GF-D8 (cell line): ENCODE measurements around the gene EFNA2.
"Not testable (repeated sequence)": the region's sequence is repeated elsewhere in the genome, so short reads cannot be mapped to it uniquely, and the experiment has no call there.

ENCODE experiments used
- DNase-seq: peaks from one replicate; lab custom pipeline; 2025; lab: John Stamatoyannopoulos, UW

Gene EFNA2

DNA sequence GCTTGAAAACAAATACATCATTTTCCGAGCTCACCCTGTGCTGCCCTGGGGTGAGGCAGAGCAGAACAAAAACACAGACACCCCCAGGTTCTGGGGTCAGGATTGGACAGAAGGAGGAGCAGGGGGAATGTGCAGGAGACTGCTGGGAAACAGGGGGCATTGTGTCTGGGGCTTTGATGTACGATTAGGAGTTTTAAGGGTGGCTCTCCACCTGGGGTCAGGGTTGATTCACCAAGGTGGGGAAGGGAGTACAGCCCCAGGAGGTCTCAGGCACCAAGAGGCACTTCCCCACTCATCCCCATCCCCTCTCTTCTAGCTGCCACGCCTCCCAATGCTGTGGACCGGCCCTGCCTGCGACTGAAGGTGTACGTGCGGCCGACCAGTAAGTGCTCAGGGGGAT lies 12.6 kb downstream of the EFNA2 start:
- DNase-seq, result no peak

DNA sequence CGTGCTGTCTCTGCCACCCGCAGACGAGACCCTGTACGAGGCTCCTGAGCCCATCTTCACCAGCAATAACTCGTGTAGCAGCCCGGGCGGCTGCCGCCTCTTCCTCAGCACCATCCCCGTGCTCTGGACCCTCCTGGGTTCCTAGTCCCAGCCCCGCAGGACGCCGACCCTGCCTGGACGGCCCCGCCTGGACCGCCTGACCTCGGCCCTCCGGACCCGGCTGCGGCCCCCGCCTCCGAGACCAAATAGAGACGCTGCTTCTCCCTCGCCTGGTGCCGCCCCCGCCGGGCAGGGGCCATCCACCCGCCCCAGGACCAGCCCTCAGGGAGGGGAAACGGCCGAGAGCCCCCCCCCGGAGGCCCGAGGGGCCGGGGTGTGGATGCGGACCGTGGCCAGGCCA lies 14.1 kb downstream of the EFNA2 start:
- no peak for DNase-seq

DNA sequence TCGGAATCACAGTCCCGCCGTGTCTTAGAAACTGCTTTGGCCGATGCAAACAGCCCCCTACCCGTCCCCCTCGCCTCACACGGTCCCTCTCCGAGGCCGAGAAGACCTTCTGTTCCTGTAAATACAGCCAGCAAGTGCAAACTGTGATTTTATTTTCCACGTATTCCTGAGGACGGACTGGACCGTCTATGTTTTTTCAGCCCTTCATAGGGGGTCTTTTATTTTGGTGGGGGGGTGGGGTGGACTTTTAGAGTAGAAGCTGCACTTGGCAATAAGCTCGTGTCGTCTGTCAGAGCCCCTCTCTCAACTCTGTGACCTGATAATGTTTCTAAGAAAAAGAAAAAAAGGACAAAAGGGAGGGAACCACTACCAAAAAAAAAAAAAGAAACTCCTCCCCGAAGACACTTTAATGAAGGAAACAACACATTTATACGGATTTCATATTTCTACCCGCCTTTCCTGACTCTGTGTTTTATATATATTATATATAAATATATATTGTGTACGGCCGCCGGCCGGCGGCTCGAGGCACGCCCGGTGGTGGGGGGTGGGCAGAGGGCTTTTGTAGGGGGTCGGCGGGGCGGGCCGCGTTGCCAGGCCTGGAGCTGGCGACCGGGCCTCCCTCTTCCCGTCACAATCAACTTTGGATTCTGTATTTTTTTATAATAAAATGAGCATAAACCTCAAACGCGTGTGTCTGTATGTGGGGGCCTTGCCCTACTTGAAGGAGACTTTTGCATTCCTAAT lies 15.2 kb downstream of the EFNA2 start:
- DNase-seq, result no peak

DNA sequence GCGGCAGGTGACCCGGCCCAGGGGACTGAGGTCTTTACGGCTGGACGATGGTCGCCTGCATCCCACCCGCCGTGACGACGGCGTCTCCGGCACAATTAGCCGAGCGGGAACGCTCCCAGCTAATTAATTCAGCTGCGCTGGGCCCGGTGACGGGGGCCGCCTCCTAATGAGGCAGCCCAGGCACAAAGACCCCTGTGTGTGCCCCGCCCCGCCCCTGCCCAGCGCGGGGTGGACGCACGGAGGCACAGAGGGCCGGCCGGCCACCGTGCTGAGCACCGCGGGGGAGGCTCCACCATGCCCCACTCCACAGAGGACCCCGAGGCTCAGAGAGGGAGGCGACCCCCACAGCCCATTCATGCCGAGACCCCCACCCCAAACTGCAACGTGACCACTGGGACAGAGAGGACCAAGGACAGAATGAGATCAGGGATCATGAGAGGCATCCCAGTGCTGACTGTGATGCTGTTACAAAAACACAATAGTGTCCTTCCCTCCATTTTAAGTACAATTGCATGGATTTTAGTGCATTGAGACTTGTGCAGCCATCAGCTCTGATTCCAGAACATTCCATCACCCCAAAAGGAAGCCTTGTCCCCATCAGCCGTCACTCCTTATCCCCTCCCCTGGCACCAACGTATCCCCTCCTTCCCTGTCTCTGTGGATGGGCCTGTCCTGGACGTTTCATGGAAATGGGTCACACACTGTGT lies 17.0 kb downstream of the EFNA2 start:
- no peak for DNase-seq

DNA sequence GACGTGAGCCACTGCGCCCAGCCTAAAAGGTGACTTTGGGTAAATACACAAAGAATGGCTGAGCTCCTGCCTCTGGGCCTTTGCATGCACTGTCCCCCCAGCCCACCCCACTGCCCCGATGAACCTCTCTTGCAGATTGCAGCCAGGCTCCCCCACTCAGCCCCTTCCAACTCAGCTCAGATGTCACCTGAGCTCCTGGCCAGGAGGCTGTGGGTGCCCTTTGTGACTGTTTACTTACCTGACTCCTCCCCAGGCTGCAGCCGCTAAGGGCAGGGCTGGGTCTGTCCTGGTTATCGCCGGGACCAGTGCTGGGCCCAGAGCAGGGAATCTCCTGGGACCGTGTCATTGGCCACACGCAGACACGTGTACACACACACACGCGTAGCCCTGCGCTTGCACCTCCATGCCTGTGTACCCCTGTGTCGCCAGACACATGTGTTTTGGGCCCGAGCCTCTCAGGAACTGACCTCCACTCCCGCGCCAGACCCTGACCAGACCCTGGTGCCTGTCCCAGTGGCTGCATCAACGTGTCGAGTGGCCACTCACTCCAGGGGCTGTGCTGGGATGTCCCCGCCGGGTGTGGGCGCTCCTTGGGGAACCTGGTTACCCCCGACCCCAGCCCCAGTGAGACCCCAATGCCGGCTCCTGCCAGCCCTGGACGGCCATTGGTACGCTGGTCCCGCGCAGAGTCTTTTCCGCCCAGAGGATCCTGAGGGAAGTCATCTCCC lies 18.7 kb downstream of the EFNA2 start:
- DNase-seq, result no peak

DNA sequence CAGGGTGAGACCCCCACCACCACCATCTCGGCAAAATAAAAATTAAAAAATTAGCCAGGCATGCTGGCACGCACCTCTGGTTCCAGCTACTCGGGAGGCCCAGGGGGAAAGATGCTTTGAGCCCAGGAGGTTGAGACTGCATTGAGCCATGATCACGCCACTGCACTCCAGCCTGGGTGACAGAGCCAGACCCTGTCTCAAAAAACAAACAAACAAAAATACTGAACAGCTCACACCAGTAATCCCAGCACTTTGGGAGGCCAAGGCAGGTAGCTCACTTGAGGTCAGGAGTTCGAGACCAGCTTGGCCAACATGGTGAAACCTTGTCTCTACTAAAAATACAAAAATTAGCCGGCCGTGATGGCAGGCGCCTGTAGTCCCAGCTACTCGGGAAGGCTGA lies 19.7 kb downstream of the EFNA2 start:
- not testable (repeated sequence) for DNase-seq

DNA sequence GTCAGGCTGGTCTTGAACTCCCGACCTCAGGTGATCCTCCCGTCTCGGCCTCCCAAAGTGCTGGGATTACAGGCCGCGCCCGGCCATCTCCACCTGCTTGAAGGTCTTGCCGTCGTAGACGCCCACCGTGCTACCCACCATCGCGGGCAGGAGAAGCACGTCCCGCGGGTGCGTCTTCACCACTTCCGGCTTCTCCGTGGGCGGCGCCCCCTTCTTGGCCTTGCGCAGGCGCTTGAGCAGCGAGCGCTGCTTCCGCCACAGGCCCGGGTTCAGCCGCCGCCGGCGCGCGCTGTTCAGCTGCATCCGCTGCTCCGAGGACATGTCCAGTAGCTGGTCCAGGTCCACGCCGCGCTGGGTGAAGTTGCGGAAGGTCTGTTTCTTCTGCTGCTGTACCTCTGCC lies 21.6 kb downstream of the EFNA2 start:
- DNase-seq, result no peak

DNA sequence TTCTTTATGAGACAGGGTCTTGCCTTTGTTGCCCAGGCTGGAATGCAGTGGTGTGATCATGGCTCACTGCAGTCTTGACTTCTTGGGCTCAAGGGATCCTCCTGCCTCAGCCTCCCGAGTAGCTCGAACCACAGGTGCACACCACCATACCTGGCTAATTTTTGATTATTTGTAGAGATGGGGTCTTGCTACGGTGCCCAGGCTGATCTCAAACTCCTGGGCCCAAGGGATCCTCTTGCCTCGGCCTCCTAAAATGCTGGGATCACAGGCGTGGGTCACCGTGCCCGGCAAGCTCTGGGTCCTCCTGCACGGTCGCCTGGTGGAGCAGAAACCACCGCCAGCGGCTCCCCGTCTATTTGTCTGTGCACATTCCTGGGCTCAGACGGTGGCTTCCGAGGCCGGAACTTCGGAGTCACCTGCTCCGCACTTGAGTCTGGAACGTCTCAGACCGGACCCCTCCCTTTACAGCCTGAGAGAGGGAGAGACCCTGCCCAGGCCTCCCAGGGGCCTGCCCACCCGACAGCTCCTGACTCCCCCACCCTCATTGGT lies 22.2 kb downstream of the EFNA2 start:
- no peak for DNase-seq

DNA sequence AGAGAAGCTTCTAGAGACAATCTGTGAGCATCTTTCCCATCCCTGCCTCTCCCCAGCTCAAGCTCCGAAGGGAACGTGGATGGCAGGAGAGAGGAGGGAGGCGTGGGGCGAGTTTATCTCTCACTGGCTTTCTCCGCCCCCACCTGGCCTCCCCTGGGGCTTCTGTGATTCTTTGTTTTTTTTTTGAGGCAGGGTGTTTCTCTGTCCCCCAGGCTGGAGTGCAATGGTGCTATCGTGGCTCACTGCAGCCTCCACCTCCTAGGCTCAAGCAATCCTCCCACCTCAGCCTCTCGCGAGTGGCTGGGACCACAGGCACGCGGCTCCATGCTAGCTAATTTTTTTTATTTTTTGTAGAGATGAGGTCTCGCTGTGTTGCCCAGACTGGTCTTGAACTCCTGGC lies 23.0 kb downstream of the EFNA2 start:
- DNase-seq, result no peak

DNA sequence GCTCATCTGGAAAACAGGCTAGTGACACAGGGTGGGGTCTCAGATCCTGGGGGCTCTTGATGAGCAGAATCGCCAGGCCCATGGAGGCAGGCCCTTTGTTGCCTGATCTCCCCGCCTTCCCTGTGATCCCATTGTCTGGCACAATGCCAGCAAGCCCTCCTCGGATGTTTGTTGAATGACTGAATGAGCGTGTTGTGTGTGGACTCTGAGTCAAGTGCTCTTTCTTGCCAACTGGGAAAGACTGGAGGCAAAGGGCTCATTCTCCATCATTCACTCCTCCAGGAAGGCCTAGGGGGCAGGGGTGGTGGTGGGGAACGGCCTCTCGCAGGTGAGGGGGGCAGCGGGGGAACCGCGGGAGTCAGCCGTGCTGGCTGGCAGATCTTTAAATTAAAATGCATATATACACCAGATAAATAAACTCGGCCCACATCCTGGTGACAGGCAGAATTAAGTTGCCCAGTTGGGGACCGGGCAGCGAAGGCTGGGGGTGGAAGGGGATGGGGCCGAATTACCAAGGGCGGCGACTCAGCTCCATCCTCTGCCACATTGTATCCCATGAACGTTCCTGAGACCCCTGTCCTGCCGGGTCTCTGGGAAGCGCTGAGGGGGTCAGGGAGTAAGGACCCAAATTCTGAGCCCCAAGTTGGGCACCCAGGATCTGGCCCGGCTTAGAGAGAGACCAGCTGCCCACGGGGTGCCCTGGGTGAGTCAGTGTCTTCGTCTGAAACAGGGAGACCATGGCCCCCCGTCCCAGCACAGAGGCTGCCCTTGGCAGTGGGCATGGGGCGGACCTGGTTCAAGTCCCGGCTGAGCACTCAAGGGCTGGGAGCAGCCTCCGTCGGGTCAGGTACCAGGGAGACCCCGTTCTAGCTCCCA lies 24.5 kb downstream of the EFNA2 start:
- DNase-seq, result no peak

DNA sequence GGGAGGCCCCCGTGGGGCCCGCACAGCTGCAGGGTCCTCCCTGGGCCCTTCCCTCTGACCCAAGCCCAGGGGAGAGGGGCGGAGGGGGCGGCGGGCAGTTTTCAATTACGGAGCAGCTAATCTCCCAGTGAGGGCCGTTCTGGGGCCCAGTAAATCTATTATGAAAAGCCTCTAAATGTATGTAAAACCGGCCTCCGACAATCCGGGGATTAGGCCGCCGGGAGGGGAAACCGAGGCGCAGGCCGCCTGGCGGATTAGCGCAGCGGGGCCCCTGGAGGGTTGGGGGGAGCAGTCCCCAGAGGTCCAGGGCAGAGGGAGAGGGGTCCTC lies 25.1 kb downstream of the EFNA2 start:
- no peak for DNase-seq

DNA sequence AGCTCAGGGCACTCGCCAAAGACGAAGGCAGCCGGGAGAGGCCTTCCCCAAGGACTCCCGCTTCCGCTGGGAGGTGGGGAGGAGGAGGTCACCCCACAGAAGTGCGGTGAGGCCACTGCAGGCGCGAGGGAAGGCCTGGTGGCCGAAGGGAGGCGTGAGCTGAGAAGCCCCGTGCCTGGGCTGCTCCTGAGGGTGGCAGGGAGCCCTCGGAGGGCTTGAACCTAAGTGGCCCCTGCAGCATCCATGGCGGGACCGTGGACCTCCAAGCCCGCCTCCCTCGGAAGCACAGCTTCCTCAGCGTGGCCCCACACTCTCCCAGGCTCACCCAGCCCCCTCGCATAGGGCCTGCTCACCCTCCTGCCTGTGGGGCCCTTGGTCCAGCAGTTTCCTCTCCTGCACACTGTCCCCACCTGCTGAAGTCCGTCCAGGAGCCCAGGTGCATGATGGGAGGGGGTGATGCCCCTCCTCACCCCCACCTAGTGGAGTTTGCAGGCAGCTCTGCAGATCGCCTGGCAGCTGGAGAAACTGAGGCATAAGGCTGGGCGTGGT lies 25.9 kb downstream of the EFNA2 start:
- DNase-seq, result no peak

DNA sequence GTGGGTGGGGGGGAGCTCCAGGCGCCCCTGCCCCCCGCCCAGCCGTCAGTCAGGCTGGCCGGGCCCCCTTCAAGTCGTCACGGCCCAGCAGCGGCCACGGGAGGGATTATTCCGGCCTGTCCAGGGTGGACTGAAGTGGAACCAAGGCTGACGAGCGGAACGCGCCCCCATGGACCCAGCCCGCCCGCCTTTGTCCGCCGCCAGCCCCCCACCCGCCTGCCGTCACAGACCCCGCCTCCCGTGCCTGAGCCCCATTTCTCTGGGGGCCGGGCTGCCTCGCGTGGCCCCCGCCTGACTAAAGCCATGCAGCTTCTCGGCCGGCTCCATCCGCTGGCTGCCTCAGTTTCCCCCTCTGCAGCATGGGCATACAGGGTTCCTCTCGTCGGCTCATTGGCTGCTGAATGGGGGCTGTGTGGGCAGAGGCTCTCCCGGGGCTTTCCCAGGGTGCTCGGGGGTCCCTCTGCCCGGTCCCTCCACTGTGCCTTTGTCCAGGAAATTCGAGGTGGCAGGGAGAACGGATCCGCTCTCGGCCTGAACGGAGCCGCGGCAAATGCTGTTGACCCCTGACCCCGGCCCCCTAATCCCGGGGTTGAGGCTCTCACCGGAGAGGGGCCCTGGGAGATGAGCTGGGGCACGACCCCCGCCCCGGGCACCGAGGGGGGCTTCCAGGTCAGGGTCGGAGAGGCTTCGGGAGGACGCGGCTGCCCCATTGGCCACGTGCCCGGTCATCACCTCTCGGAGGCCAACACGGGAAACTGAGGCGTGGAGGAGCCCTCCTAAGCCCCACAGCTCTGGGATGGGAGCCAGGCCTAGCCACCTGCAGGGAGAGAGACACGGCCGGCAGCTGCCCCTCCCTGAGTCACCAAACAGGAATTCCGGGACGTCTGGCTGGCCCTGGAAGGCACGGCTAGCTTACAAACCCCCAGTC lies 27.4 kb downstream of the EFNA2 start:
- DNase-seq, result no peak

DNA sequence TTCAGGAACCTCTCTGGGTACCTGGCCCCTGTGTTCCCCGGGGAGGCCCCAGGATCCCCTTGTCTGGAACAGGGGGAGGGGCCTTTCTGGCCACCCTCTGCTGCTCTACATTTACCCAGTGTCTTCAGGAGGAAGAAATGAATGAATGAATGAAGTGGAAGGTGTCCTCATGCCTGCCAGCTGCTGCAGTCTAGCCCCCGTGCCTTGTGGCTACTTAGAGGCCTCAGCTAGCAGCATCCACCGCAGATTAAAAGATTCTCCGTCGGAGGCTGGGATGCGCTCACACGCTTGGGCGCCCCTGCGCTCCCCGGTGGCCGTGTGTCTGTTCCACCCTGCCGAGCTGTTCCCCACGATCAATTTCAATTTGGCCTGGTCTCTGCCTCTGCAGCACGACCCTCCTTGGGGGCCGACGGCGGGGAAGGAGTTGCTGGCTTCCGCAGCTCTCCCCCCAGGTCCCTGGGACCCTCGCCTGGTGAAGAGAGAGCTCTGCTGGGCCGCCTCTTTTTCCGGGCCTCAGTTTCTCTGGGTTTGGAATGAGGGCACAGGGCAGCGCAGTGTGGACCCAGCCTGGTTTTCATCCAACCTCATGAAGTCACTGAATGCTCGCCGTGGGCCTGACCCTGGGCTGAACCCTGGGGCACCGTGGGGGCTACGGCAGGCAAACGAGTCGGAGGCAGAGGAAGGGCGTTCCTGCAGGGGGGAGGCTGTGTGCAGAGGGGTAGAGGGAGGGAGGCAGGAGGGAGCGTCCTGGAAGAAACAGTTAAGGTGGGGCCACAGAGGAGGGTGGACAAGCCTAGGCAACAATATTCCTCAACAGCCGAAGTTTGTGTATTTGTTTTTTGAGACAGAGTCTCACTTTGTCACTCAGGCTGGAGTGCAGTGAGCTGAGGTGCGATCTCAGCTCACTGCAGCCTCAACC lies 28.3 kb downstream of the EFNA2 start:
- no peak for DNase-seq

DNA sequence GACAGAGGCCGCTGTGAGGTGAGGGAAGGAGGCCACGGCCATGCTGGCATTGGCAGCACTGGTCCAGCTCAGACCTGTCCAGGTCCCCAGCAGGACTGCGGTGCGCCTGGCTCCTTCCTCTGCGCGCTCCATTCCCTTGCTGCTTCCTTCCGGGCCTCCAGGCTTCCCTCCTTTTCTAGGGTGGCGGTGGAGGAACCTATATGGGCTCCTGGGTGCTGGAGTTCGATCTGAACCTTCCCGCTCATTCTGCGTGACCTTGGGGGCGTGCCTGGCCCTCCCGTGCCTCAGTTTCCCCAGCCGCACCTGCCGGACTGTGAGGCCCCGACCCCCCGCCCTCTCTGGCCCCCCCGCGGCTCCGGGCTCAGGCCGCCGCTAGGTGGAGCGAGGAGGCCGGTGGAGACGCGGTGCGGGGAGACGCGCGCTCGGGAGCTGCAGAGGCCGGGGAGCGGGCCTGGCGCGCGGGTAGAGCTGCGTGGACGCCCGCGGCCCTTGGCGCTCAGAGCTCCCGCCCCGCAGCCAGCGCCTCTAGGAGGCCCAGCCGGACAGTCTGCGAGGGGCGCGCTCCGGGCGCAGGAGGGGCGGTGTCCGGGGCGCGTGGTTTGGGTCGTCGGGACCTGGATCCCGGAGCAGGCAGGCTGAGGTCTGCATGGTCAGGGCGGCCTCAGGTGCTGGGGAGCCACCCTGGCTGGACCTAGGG lies 29.9 kb downstream of the EFNA2 start:
- DNase-seq, result peak; percentile 9

DNA sequence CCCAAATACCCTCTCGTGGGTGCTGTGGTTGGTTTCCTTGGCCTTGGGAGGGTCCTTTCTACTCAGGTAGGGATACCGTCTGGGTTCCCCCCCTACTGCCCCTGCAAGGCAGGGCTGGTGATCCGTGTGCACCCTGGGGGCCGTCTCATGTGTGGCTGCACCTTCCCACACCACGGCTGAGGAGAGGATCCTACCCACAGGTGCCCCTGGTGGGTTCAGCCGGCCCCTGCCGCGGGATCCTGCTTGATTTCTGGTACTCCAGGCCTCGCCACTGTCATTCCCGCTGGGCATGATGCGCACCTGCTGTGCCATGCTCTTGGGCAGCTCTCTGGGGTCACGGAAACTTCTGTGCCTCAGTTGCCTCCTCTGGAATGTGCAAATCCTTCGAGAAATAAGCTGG lies 30.8 kb downstream of the EFNA2 start:
- no peak for DNase-seq

DNA sequence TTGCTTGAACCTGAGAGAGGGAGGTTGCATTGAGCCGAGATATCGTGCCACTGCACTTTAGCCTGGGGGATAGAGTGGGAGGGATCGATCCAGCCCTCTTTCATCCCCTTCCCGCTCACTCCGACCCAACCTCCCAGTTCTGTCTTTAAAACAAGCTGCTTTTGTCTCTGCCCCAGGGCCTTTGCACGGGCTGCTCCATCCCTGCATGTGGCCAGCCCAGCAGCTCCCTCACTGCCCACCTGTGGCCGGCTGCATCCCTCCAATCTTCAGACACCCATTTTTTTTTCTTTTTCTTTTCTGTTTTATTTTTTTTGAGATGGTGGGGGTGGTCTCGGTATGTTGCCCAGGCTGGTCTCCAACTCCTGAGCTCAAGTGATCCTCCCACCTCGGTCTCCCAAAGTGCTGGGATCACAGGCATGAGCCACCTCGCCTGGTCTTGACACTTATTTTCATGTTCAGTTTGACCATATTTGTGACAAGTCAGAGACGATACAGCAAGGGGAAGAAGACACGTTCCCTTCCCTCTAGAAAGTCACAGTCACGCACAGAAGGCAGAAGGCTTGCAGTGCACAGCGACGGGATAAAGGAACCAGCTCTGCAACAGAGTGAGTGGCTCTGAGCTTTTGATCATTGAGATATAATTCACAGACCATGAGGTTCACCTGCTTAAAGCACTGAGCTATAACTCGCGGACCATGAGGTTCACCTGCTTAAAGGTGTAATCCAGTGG lies 31.8 kb downstream of the EFNA2 start:
- no peak for DNase-seq
